Kidney tubule cell (primary cell): ENCODE results near the gene UBXN4.
"Not testable (repeated sequence)": the region's sequence is repeated elsewhere in the genome, so short reads cannot be mapped to it uniquely, and the experiment has no call there.

Experiments
- DNase-seq: peaks from one replicate; pipeline ENCODE4 v3.0.0-alpha.2; 2018; ENCODE audit warnings: low spot score

UBXN4 gene

GRCh38 chr2:135768863-135769262, 27.2 kb downstream of the UBXN4 start:
- no peak for DNase-seq

- no peak for DNase-seq
Measured at GRCh38 chr2:135773319-135773718, 31.7 kb downstream of the UBXN4 start.

GRCh38 chr2:135773917-135774316, 32.3 kb downstream of the UBXN4 start:
- no peak for DNase-seq

GRCh38 chr2:135775420-135775819, 33.8 kb downstream of the UBXN4 start:
- no peak for DNase-seq

GRCh38 chr2:135776367-135776766, 34.7 kb downstream of the UBXN4 start:
- no peak for DNase-seq

- no peak for DNase-seq
Measured at GRCh38 chr2:135782231-135782630, 40.6 kb downstream of the UBXN4 start.

GRCh38 chr2:135783439-135783838, 41.8 kb downstream of the UBXN4 start:
- DNase-seq: peak; percentile 17

GRCh38 chr2:135785032-135785431, 43.4 kb downstream of the UBXN4 start:
- DNase-seq: no peak

GRCh38 chr2:135786823-135787222, 45.2 kb downstream of the UBXN4 start:
- peak; percentile 87 for DNase-seq

GRCh38 chr2:135790423-135790822, 48.8 kb downstream of the UBXN4 start:
- no peak for DNase-seq

- DNase-seq: peak; percentile 48
Measured at GRCh38 chr2:135791418-135792190, 49.9 kb downstream of the UBXN4 start.

GRCh38 chr2:135792401-135793150, 50.9 kb downstream of the UBXN4 start:
- DNase-seq: no peak

- not testable (repeated sequence) for DNase-seq
Measured at GRCh38 chr2:135795641-135796040, 54.0 kb downstream of the UBXN4 start.

- no peak for DNase-seq
Measured at GRCh38 chr2:135796606-135797005, 55.0 kb downstream of the UBXN4 start.

- peak; percentile 74 for DNase-seq
Measured at GRCh38 chr2:135797497-135798274, 56.0 kb downstream of the UBXN4 start.

GRCh38 chr2:135798275-135798705, 56.6 kb downstream of the UBXN4 start:
- no peak for DNase-seq

- DNase-seq: no peak
Measured at GRCh38 chr2:135798762-135799161, 57.1 kb downstream of the UBXN4 start.

- no peak for DNase-seq
Measured at GRCh38 chr2:135799738-135800137, 58.1 kb downstream of the UBXN4 start.

- DNase-seq: no peak
Measured at GRCh38 chr2:135800513-135801460, 59.1 kb downstream of the UBXN4 start.

GRCh38 chr2:135802350-135802749, 60.7 kb downstream of the UBXN4 start:
- no peak for DNase-seq

- no peak for DNase-seq
Measured at GRCh38 chr2:135803278-135803677, 61.6 kb downstream of the UBXN4 start.
